Activated T-cell treated with anti-CD3 and anti-CD28 coated beads, Interleukin-2, amount 50 U/mL, for 4 hours (primary cell): ENCODE data around the gene HNRNPF. TPM values are rescaled to one million over a fixed set of nuclear protein-coding genes. Genes with fewer than 3 reads are reported as not detected.
"Not testable (repeated sequence)": the region's sequence is repeated elsewhere in the genome, so short reads cannot be mapped to it uniquely, and the experiment has no call there.

ENCODE experiments used
- ATAC-seq, 2 donors: fragments of 200-7000 bp; cut with Tn5 transposase; one replicate each; pipeline ENCODE4 v1.10.0; 2021
- DNase-seq: peaks from one replicate; pipeline ENCODE4 v3.0.0-alpha.2; 2020
- H3K27me3 Mint-ChIP-seq: one replicate; pipeline ENCODE4 v1.8.0; 2021; ENCODE audit warnings: low read depth, mixed read lengths
- H3K36me3 Mint-ChIP-seq: one replicate; pipeline ENCODE4 v1.8.0; 2022; ENCODE audit warnings: mixed read lengths; ENCODE audit not compliant: insufficient read depth
- H3K4me1 Mint-ChIP-seq: one replicate; pipeline ENCODE4 v1.8.0; 2021; ENCODE audit warnings: low read depth, mixed read lengths
- H3K4me3 Mint-ChIP-seq: one replicate; pipeline ENCODE4 v1.8.0; 2021; ENCODE audit warnings: mild to moderate bottlenecking, moderate library complexity, mixed read lengths
- H3K9me3 Mint-ChIP-seq: one replicate; pipeline ENCODE4 v1.8.0; 2021; ENCODE audit warnings: mixed read lengths
- total RNA-seq, 3 donors: library from RNA; stranded (reverse); gene quantifications; one replicate each; pipeline ENCODE4 v1.2.1, GENCODE V29; 2021

Gene HNRNPF
- total RNA-seq, 3 donors from 2014 or later = 531 to 572 (median 556) TPM

DNA sequence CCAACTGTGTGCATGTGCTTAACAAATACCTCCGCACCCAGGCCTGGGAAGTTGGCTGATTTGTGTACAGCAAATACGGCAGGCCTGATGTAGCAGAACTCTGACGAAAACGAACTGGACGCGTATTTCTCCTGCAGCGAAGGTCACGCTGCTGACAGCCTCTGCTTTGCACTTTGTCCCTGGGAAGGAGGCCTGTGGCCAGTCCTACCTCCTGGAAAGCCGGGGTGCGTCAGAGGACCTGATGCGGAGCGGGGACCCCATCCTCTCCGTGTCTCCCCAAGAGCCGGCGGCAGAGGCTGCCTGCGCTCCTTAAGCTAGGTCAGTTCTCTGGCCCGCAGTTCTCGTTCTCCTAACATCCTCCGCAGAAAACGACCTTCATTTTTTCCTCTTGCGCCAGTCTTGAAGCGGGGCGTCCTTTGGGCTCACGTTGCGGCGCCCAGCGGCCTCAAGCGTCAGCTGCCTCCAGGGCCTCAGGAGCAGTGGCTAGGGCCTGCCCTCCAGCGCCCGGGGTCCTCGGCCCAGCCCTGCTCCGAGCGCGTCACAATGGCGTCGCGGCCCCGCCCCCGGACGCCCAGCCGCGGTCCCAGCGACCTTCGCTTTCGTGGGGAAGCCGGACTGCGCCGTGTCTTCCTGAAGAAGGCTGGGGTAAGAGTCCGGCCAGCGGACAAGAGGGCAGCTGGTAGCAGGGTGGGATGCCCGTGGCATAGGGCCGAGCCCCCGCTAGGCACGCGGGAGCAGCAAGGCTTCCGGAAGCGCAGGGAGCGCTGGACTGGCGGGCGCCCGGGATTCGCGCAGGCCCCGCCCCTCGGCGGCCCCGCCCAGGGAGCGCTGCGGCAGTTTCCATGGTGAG, 27.5 kb upstream of the HNRNPF start, which contains the start of gene ZNF487:
TSS of gene ZNF487 (plus strand) at position 821 of the 850 bp plus-strand sequence. CDS start 38,703 bp downstream, outside the sequence.
- Mint-ChIP-seq H3K4me1 (peaks cover 18% of the 10 kb centered on the region), H3K9me3 (no peaks in the 10 kb centered on the region), H3K4me3 (peak within 1 kb of the TSS; percentile 96), H3K36me3 (peaks cover 2% of the 10 kb centered on the region), H3K27me3 (no peaks in the 10 kb centered on the region)
- ATAC-seq = peak; percentile 98
- DNase-seq = peak; percentile 77

DNA sequence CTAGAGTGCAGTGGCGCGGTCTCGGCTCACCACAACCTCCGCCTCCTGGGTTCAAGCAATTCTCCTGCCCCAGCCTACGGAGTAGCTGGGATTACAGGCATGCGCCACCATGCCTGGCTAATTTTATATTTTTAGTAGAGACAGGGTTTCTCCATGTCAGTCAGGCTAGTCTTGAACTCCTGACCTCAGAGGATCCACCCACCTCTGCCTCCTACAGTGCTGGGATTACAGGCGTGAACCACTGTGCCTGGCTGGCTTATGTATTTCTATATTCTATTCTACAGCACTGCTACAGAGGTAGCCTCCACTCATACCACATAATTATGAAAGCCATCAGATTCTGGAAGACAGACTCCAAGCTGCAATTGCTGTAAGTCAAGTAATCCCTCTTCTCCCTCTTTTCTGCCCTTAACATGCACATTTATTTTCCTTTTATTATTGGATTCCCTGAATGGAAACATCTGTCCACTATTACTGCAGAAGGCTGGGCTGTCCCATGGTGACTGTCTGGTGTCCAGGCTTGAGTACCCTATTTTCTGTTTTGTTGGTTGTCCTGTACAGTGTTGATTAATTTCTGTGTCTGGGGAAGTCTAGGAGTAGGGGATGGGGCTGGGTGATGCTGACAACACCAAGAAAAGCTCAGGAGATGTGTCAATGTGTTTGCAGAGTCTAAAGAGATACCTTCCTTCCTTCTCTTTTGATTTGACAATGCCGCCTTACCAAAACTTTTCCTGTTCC, 22.1 kb upstream of the HNRNPF start:
- H3K36me3 Mint-ChIP-seq = peaks cover 2% of the 10 kb centered on the region
- H3K4me1 Mint-ChIP-seq = peaks cover 12% of the 10 kb centered on the region
- no peak overlapping the region for H3K4me3 Mint-ChIP-seq
- no peaks in the 10 kb centered on the region for H3K9me3 Mint-ChIP-seq
- DNase-seq (no peak), ATAC-seq (no peak)
- no peaks in the 10 kb centered on the region for H3K27me3 Mint-ChIP-seq

GRCh38 chr10:43427166-43427825, 18.3 kb upstream of the HNRNPF start:
- H3K4me3 Mint-ChIP-seq = peak overlapping the region; percentile 63
- no peaks in the 10 kb centered on the region for H3K9me3 Mint-ChIP-seq
- no peaks in the 10 kb centered on the region for H3K27me3 Mint-ChIP-seq
- H3K36me3 Mint-ChIP-seq = no peaks in the 10 kb centered on the region
- peaks cover 18% of the 10 kb centered on the region for H3K4me1 Mint-ChIP-seq
- DNase-seq (peak; percentile 41), ATAC-seq (peak; percentile 84 to 90)

GRCh38 chr10:43426476-43426875, 17.5 kb upstream of the HNRNPF start:
- H3K36me3 Mint-ChIP-seq, H3K27me3 Mint-ChIP-seq, H3K4me3 Mint-ChIP-seq, ATAC-seq, DNase-seq, H3K9me3 Mint-ChIP-seq: not testable (repeated sequence)
- H3K4me1 Mint-ChIP-seq = peaks cover 21% of the 10 kb centered on the region

- Mint-ChIP-seq H3K9me3 (no peaks in the 10 kb centered on the region), H3K4me1 (peaks cover 33% of the 10 kb centered on the region), H3K36me3 (no peaks in the 10 kb centered on the region), H3K4me3 (no peak overlapping the region), H3K27me3 (no peaks in the 10 kb centered on the region)
- ATAC-seq (no peak), DNase-seq (no peak)
These were observed 15.4 kb upstream of the HNRNPF start for GRCh38 chr10:43424416-43424815.

GRCh38 chr10:43421944-43422343, 13.0 kb upstream of the HNRNPF start:
- not testable (repeated sequence) for H3K27me3 Mint-ChIP-seq

GRCh38 chr10:43421519-43421918, 12.5 kb upstream of the HNRNPF start:
- H3K4me3 Mint-ChIP-seq = peak overlapping the region; percentile 55
- no peaks in the 10 kb centered on the region for H3K9me3 Mint-ChIP-seq
- no peaks in the 10 kb centered on the region for H3K27me3 Mint-ChIP-seq
- ATAC-seq = no peak
- no peaks in the 10 kb centered on the region for H3K36me3 Mint-ChIP-seq
- DNase-seq = no peak
- H3K4me1 Mint-ChIP-seq = peaks cover 41% of the 10 kb centered on the region

More at GRCh38 chr10:43421944-43422343, 13.0 kb upstream of the HNRNPF start:
- DNase-seq, H3K36me3 Mint-ChIP-seq, H3K9me3 Mint-ChIP-seq, ATAC-seq: not testable (repeated sequence)
- H3K4me3 Mint-ChIP-seq = peak overlapping the region; percentile 55
- H3K4me1 Mint-ChIP-seq = peaks cover 41% of the 10 kb centered on the region

DNA sequence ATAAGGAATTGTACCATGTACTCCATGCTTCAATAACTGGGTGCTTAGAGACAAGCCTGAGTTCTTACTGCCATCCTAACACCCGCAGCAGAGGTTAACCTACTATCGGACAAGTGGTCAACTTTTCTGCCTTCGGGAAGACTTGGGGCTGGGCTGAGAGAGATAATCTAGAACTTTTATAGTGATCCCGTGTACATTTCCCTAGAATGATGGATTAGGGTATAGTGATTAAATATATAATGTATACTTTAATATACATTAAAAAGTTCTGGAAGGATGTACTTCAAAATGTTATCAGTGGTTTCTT, 12.2 kb upstream of the HNRNPF start:
- no peaks in the 10 kb centered on the region for H3K27me3 Mint-ChIP-seq
- peak overlapping the region; percentile 89 for H3K4me3 Mint-ChIP-seq
- H3K4me1 Mint-ChIP-seq = peaks cover 41% of the 10 kb centered on the region
- no peak for ATAC-seq
- DNase-seq = no peak
- H3K9me3 Mint-ChIP-seq = no peaks in the 10 kb centered on the region
- no peaks in the 10 kb centered on the region for H3K36me3 Mint-ChIP-seq

GRCh38 chr10:43420369-43421200, 11.6 kb upstream of the HNRNPF start:
- H3K4me3 Mint-ChIP-seq = peak overlapping the region; percentile 89
- no peaks in the 10 kb centered on the region for H3K36me3 Mint-ChIP-seq
- H3K27me3 Mint-ChIP-seq = no peaks in the 10 kb centered on the region
- no peaks in the 10 kb centered on the region for H3K9me3 Mint-ChIP-seq
- peak; percentile 92 to 95 for ATAC-seq
- peak; percentile 77 for DNase-seq
- H3K4me1 Mint-ChIP-seq = peaks cover 36% of the 10 kb centered on the region

DNA sequence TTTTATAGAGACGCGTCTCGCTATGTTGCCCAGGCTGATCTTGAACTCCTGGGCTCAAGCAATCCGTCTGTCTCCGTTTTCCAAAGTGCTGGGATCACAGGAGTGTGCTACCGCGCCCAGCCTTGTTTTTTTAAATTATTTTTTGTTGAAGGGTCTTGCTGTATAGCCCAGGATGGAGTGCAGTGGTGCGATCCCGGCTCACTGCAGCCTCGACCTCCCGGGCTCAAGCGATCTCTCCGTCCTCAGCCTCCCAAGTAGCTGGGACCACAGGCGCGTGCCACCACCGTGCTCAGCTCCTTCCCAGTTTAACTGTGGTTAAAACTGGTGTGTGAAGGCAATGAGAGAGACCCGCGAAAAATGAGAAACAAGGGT, 11.0 kb upstream of the HNRNPF start:
- ATAC-seq (no peak), DNase-seq (no peak)
- H3K27me3 Mint-ChIP-seq = no peaks in the 10 kb centered on the region
- H3K4me3 Mint-ChIP-seq = peak overlapping the region; percentile 61
- peaks cover 33% of the 10 kb centered on the region for H3K4me1 Mint-ChIP-seq
- H3K9me3 Mint-ChIP-seq = no peaks in the 10 kb centered on the region
- no peaks in the 10 kb centered on the region for H3K36me3 Mint-ChIP-seq

- no peak for DNase-seq
- ATAC-seq = no peak
- Mint-ChIP-seq H3K4me3 (no peak overlapping the region), H3K27me3 (no peaks in the 10 kb centered on the region), H3K36me3 (no peaks in the 10 kb centered on the region), H3K9me3 (no peaks in the 10 kb centered on the region), H3K4me1 (peaks cover 33% of the 10 kb centered on the region)
These were observed 9.2 kb upstream of the HNRNPF start for GRCh38 chr10:43417950-43418768.

GRCh38 chr10:43415544-43415943, 6.6 kb upstream of the HNRNPF start:
- Mint-ChIP-seq H3K27me3 (no peaks in the 10 kb centered on the region), H3K4me1 (peaks cover 22% of the 10 kb centered on the region), H3K4me3 (no peak overlapping the region), H3K36me3 (no peaks in the 10 kb centered on the region), H3K9me3 (no peaks in the 10 kb centered on the region)
- no peak for ATAC-seq
- no peak for DNase-seq

- H3K4me3 Mint-ChIP-seq = no peak overlapping the region
- H3K9me3 Mint-ChIP-seq = no peaks in the 10 kb centered on the region
- peaks cover 6% of the 10 kb centered on the region for H3K36me3 Mint-ChIP-seq
- DNase-seq = no peak
- H3K27me3 Mint-ChIP-seq = no peaks in the 10 kb centered on the region
- peaks cover 10% of the 10 kb centered on the region for H3K4me1 Mint-ChIP-seq
- ATAC-seq = no peak
These were observed 2.5 kb upstream of the HNRNPF start for GRCh38 chr10:43411536-43411935.
